ENCODE results near the gene COPS2.
"Not testable (repeated sequence)": the region's sequence is repeated elsewhere in the genome, so short reads cannot be mapped to it uniquely, and the experiment has no call there.

Gene COPS2

GRCh38 chr15:49182128-49182527 is 26.7 kb upstream of the COPS2 start:
- DNase-seq (ENCODE audit: low read depth): no peak
- H3K4me3 ChIP-seq (ENCODE audit: low read length): no peak overlapping the region
- H3K27me3 ChIP-seq (replicated peaks; ENCODE audit: control insufficient read depth, insufficient read depth, low read length): no peaks in the 10 kb centered on the region
- no peaks in the 10 kb centered on the region for H3K36me3 ChIP-seq (ENCODE audit: control insufficient read depth, insufficient read depth, low read length, severe bottlenecking)
- no peaks in the 10 kb centered on the region for H3K9me3 ChIP-seq (ENCODE audit: control insufficient read depth, low read length)
- H3K4me1 ChIP-seq (ENCODE audit: control insufficient read depth, insufficient read depth, low read length): peaks cover 11% of the 10 kb centered on the region
- H3K9ac ChIP-seq (ENCODE audit: low read length): no peak overlapping the region

GRCh38 chr15:49179433-49180190 is 24.2 kb upstream of the COPS2 start:
- H3K4me1 ChIP-seq (ENCODE audit: control insufficient read depth, insufficient read depth, low read length): peaks cover 11% of the 10 kb centered on the region
- H3K9ac ChIP-seq (ENCODE audit: low read length): no peak overlapping the region
- no peaks in the 10 kb centered on the region for H3K36me3 ChIP-seq (ENCODE audit: control insufficient read depth, insufficient read depth, low read length, severe bottlenecking)
- no peak overlapping the region for H3K4me3 ChIP-seq (ENCODE audit: low read length)
- no peaks in the 10 kb centered on the region for H3K9me3 ChIP-seq (ENCODE audit: control insufficient read depth, low read length)
- no peak for DNase-seq (ENCODE audit: low read depth)
- no peaks in the 10 kb centered on the region for H3K27me3 ChIP-seq (replicated peaks; ENCODE audit: control insufficient read depth, insufficient read depth, low read length)

GRCh38 chr15:49178497-49178896 is 23.1 kb upstream of the COPS2 start:
- DNase-seq (ENCODE audit: low read depth): no peak
- H3K27me3 ChIP-seq (replicated peaks; ENCODE audit: control insufficient read depth, insufficient read depth, low read length): no peaks in the 10 kb centered on the region
- no peak overlapping the region for H3K4me3 ChIP-seq (ENCODE audit: low read length)
- H3K4me1 ChIP-seq (ENCODE audit: control insufficient read depth, insufficient read depth, low read length): peaks cover 11% of the 10 kb centered on the region
- H3K9me3 ChIP-seq (ENCODE audit: control insufficient read depth, low read length): no peaks in the 10 kb centered on the region
- no peak overlapping the region for H3K9ac ChIP-seq (ENCODE audit: low read length)
- H3K36me3 ChIP-seq (ENCODE audit: control insufficient read depth, insufficient read depth, low read length, severe bottlenecking): no peaks in the 10 kb centered on the region

- H3K36me3 ChIP-seq (ENCODE audit: control insufficient read depth, insufficient read depth, low read length, severe bottlenecking); H3K9me3 ChIP-seq (ENCODE audit: control insufficient read depth, low read length); H3K4me3 ChIP-seq (ENCODE audit: low read length); H3K9ac ChIP-seq (ENCODE audit: low read length); DNase-seq (ENCODE audit: low read depth); H3K27me3 ChIP-seq (replicated peaks; ENCODE audit: control insufficient read depth, insufficient read depth, low read length): not testable (repeated sequence)
- peaks cover 17% of the 10 kb centered on the region for H3K4me1 ChIP-seq (ENCODE audit: control insufficient read depth, insufficient read depth, low read length)
Observed at GRCh38 chr15:49175582-49176397, 20.4 kb upstream of the COPS2 start.

GRCh38 chr15:49174902-49175301 is 19.5 kb upstream of the COPS2 start:
- H3K9ac ChIP-seq (ENCODE audit: low read length): no peak overlapping the region
- H3K27me3 ChIP-seq (replicated peaks; ENCODE audit: control insufficient read depth, insufficient read depth, low read length): no peaks in the 10 kb centered on the region
- H3K4me1 ChIP-seq (ENCODE audit: control insufficient read depth, insufficient read depth, low read length): peaks cover 15% of the 10 kb centered on the region
- no peak for DNase-seq (ENCODE audit: low read depth)
- H3K4me3 ChIP-seq (ENCODE audit: low read length): no peak overlapping the region
- H3K9me3 ChIP-seq (ENCODE audit: control insufficient read depth, low read length): no peaks in the 10 kb centered on the region
- no peaks in the 10 kb centered on the region for H3K36me3 ChIP-seq (ENCODE audit: control insufficient read depth, insufficient read depth, low read length, severe bottlenecking)

- no peaks in the 10 kb centered on the region for H3K9me3 ChIP-seq (ENCODE audit: control insufficient read depth, low read length)
- H3K4me3 ChIP-seq (ENCODE audit: low read length): no peak overlapping the region
- no peak for DNase-seq (ENCODE audit: low read depth)
- H3K9ac ChIP-seq (ENCODE audit: low read length): no peak overlapping the region
- no peaks in the 10 kb centered on the region for H3K36me3 ChIP-seq (ENCODE audit: control insufficient read depth, insufficient read depth, low read length, severe bottlenecking)
- H3K4me1 ChIP-seq (ENCODE audit: control insufficient read depth, insufficient read depth, low read length): peaks cover 10% of the 10 kb centered on the region
- H3K27me3 ChIP-seq (replicated peaks; ENCODE audit: control insufficient read depth, insufficient read depth, low read length): no peaks in the 10 kb centered on the region
Observed at GRCh38 chr15:49171790-49172189, 16.4 kb upstream of the COPS2 start.

GRCh38 chr15:49169880-49170597 is 14.6 kb upstream of the COPS2 start, which contains the start of gene GALK2:
Gene GALK2, plus strand, starts transcription at chr15:49170247. Its CDS starts 76 bp downstream, at chr15:49170323.
- peak within 1 kb of the TSS; percentile 93 for H3K4me3 ChIP-seq (ENCODE audit: low read length)
- H3K9me3 ChIP-seq (ENCODE audit: control insufficient read depth, low read length): no peaks in the 10 kb centered on the region
- H3K4me1 ChIP-seq (ENCODE audit: control insufficient read depth, insufficient read depth, low read length): peaks cover 10% of the 10 kb centered on the region
- peak within 1 kb of the TSS; percentile 84 for H3K9ac ChIP-seq (ENCODE audit: low read length)
- no peaks in the 10 kb centered on the region for H3K27me3 ChIP-seq (replicated peaks; ENCODE audit: control insufficient read depth, insufficient read depth, low read length)
- H3K36me3 ChIP-seq (ENCODE audit: control insufficient read depth, insufficient read depth, low read length, severe bottlenecking): no peaks in the 10 kb centered on the region
- DNase-seq (ENCODE audit: low read depth): peak; percentile 82

GRCh38 chr15:49168016-49168415 is 12.6 kb upstream of the COPS2 start:
- Histone ChIP-seq H3K36me3 (ENCODE audit: control insufficient read depth, insufficient read depth, low read length, severe bottlenecking) (no peaks in the 10 kb centered on the region), H3K9me3 (ENCODE audit: control insufficient read depth, low read length) (no peaks in the 10 kb centered on the region), H3K9ac (ENCODE audit: low read length) (no peak overlapping the region), H3K4me3 (ENCODE audit: low read length) (no peak overlapping the region), H3K27me3 (replicated peaks; ENCODE audit: control insufficient read depth, insufficient read depth, low read length) (no peaks in the 10 kb centered on the region), H3K4me1 (ENCODE audit: control insufficient read depth, insufficient read depth, low read length) (peaks cover 10% of the 10 kb centered on the region)
- no peak for DNase-seq (ENCODE audit: low read depth)

- Histone ChIP-seq H3K4me1 (ENCODE audit: control insufficient read depth, insufficient read depth, low read length) (peaks cover 3% of the 10 kb centered on the region), H3K9ac (ENCODE audit: low read length) (no peak overlapping the region), H3K36me3 (ENCODE audit: control insufficient read depth, insufficient read depth, low read length, severe bottlenecking) (peaks cover 8% of the 10 kb centered on the region), H3K9me3 (ENCODE audit: control insufficient read depth, low read length) (no peaks in the 10 kb centered on the region), H3K4me3 (ENCODE audit: low read length) (no peak overlapping the region), H3K27me3 (replicated peaks; ENCODE audit: control insufficient read depth, insufficient read depth, low read length) (no peaks in the 10 kb centered on the region)
- DNase-seq (ENCODE audit: low read depth): no peak
Observed at GRCh38 chr15:49164865-49165264, 9.5 kb upstream of the COPS2 start.

GRCh38 chr15:49163678-49164077 is 8.3 kb upstream of the COPS2 start:
- peaks cover 8% of the 10 kb centered on the region for H3K36me3 ChIP-seq (ENCODE audit: control insufficient read depth, insufficient read depth, low read length, severe bottlenecking)

More at GRCh38 chr15:49163678-49164077, 8.3 kb upstream of the COPS2 start:
- Histone ChIP-seq H3K9ac (ENCODE audit: low read length) (no peak overlapping the region), H3K27me3 (replicated peaks; ENCODE audit: control insufficient read depth, insufficient read depth, low read length) (no peaks in the 10 kb centered on the region), H3K4me3 (ENCODE audit: low read length) (no peak overlapping the region), H3K9me3 (ENCODE audit: control insufficient read depth, low read length) (no peaks in the 10 kb centered on the region), H3K4me1 (ENCODE audit: control insufficient read depth, insufficient read depth, low read length) (no peaks in the 10 kb centered on the region)
- no peak for DNase-seq (ENCODE audit: low read depth)

Measured in adipocyte (in vitro differentiated cells).